PC-9 (cell line): Measurements from ENCODE around the gene DSC1. TPM values are rescaled to one million over a fixed set of nuclear protein-coding genes. Genes with fewer than 3 reads are reported as not detected.

Source experiments
- BruUV-seq: library from RNA; stranded (reverse); fragments of 400-500 nt; replicated peaks from 2 replicates; lab custom pipeline; 2021; lab: Mats Ljungman, UMichigan
- CTCF ChIA-PET: fragments of 300-600 bp; sonication (Branson Sonifier 250); formaldehyde crosslinking; loops from one replicate; lab custom pipeline; 2022; ENCODE audit warnings: antibody characterized with exemption; lab: Charles Lee
- POLR2A ChIA-PET: fragments of 300-600 bp; sonication (Branson Sonifier 250); formaldehyde crosslinking; loops from one replicate; lab custom pipeline; 2022; ENCODE audit warnings: antibody characterized with exemption; ENCODE audit not compliant: unreplicated experiment; lab: Charles Lee
- DNase-seq, 2 experiments: peaks; one replicate each; pipeline versions ENCODE4 v3.0.0 to v3.0.0-alpha.2; 2015 to 2022; ENCODE audit warnings: mixed read lengths in 1 of 2
- H2AFZ ChIP-seq: fragments of 200-600 bp; sonication (generic); 2 replicates; pipeline ENCODE4 v1.8.1; 2017; ENCODE audit warnings: antibody characterized with exemption
- H3F3A ChIP-seq: fragments of 200-600 bp; sonication (generic); 2 replicates; pipeline ENCODE4 v1.8.1; 2017; ENCODE audit warnings: antibody characterized with exemption, mild to moderate bottlenecking, low read depth; ENCODE audit not compliant: insufficient read depth
- H3K27ac ChIP-seq: fragments of 200-600 bp; sonication (generic); 2 replicates; pipeline ENCODE4 v1.6.1; 2016; ENCODE audit warnings: mixed run types
- H3K27me3 ChIP-seq: fragments of 200-600 bp; sonication (generic); 2 replicates; pipeline ENCODE4 v1.6.1; 2016; ENCODE audit warnings: low read depth, mixed run types; ENCODE audit not compliant: insufficient read depth
- H3K36me3 ChIP-seq: fragments of 200-600 bp; sonication (generic); 2 replicates; pipeline ENCODE4 v1.6.1; 2016; ENCODE audit warnings: low read depth, mixed run types
- H3K4me1 ChIP-seq: fragments of 200-600 bp; sonication (generic); replicated peaks from 2 replicates; pipeline ENCODE4 v1.6.1; 2016; ENCODE audit warnings: mixed run types; ENCODE audit not compliant: insufficient read depth
- H3K4me2 ChIP-seq: fragments of 200-600 bp; sonication (generic); 2 replicates; pipeline ENCODE4 v1.6.1; 2017; ENCODE audit warnings: mixed run types
- H3K4me3 ChIP-seq: fragments of 200-600 bp; sonication (generic); 2 replicates; pipeline ENCODE4 v1.6.1; 2016; ENCODE audit warnings: mixed run types
- H3K79me2 ChIP-seq: fragments of 200-600 bp; sonication (generic); 2 replicates; pipeline ENCODE4 v1.6.1; 2017; ENCODE audit warnings: low read depth, mixed run types
- H3K9me2 ChIP-seq: fragments of 200-600 bp; sonication (generic); 2 replicates; pipeline ENCODE4 v1.8.1; 2017; ENCODE audit warnings: mild to moderate bottlenecking; ENCODE audit not compliant: insufficient read depth
- H3K9me3 ChIP-seq: fragments of 200-600 bp; sonication (generic); 2 replicates; pipeline ENCODE4 v1.8.1; 2016; ENCODE audit warnings: low read depth; ENCODE audit not compliant: insufficient read depth
- H4K20me1 ChIP-seq: fragments of 200-600 bp; sonication (generic); 2 replicates; pipeline ENCODE4 v1.8.1; 2017; ENCODE audit not compliant: insufficient read depth
- CTCF ChIP-seq: fragments of 200-600 bp; sonication (generic); conservative IDR thresholded peaks from 2 replicates; pipeline ENCODE4 v1.6.1; 2017; ENCODE audit warnings: mixed run types, antibody characterized with exemption, mild to moderate bottlenecking, moderate library complexity
- EZH2 ChIP-seq: fragments of 200-600 bp; sonication (generic); IDR thresholded peaks from 2 replicates; pipeline ENCODE4 v1.8.0; 2017; ENCODE audit warnings: antibody characterized with exemption, low read depth
- intact Hi-C: fragments of 100-400 bp; cut with micrococcal nuclease; formaldehyde crosslinking; loops from one replicate; pipeline ENCODE4 v1.10.0; 2022; ENCODE audit not compliant: unreplicated experiment
- total RNA-seq: library from RNA; stranded (reverse); gene quantifications from 2 replicates; pipeline ENCODE4 v1.2.3, GENCODE V29; 2021

DSC1 gene
- total RNA-seq, 1 experiment from 2014 or later: 0.09 TPM

GRCh38 chr18:31105733-31106132 lies 56.9 kb downstream of the DSC1 start:
- intact Hi-C loops: no loop called here
- H3F3A ChIP-seq: peaks cover 14% of the 10 kb centered on the region; the same call in 1 of the 2 replicates
- BruUV-seq: no TSS peak

GRCh38 chr18:31104444-31104843 lies 58.2 kb downstream of the DSC1 start:
- H3K27ac ChIP-seq: no peak overlapping the region
- H3K4me1 ChIP-seq: peaks cover 35% of the 10 kb centered on the region
- intact Hi-C loops: loop anchor here (5.0 kb wide), 3 partner anchors 53 to 408 kb away; no protein-coding TSS in a partner anchor
- H3K4me3 ChIP-seq: no peak overlapping the region
- H3K36me3 ChIP-seq: no peaks in the 10 kb centered on the region
- H3K79me2 ChIP-seq: 0 out of 2 replicates have a peak, but pooled peaks cover 12% of the 10 kb centered on the region
- no peak for TF ChIP-seq EZH2
- no peak for TF ChIP-seq CTCF
- ChIA-PET POLR2A (no interaction called here), CTCF (no interaction called here)
- no peak for DNase-seq
- no peak overlapping the region for H3K4me2 ChIP-seq
- H3K27me3 ChIP-seq: no peaks in the 10 kb centered on the region
- H3K9me2 ChIP-seq: no peaks in the 10 kb centered on the region
- no peaks in the 10 kb centered on the region for H4K20me1 ChIP-seq
- no peaks in the 10 kb centered on the region for H3K9me3 ChIP-seq
- H2AFZ ChIP-seq: no peak overlapping the region
- peaks cover 14% of the 10 kb centered on the region; the same call in 1 of the 2 replicates for H3F3A ChIP-seq
- BruUV-seq: no TSS peak

More at GRCh38 chr18:31105733-31106132, 56.9 kb downstream of the DSC1 start:
- no peaks in the 10 kb centered on the region for H3K36me3 ChIP-seq
- no peaks in the 10 kb centered on the region for H3K79me2 ChIP-seq
- H3K4me2 ChIP-seq: no peak overlapping the region
- no peak overlapping the region for H3K4me3 ChIP-seq
- H3K4me1 ChIP-seq: peaks cover 22% of the 10 kb centered on the region
- H3K27ac ChIP-seq: no peak overlapping the region
- no peak overlapping the region for H2AFZ ChIP-seq
- DNase-seq: no peak
- no peaks in the 10 kb centered on the region for H4K20me1 ChIP-seq
- CTCF ChIA-PET: no interaction called here
- TF ChIP-seq EZH2: no peak
- TF ChIP-seq CTCF: no peak
- H3K9me3 ChIP-seq: no peaks in the 10 kb centered on the region
- no peaks in the 10 kb centered on the region for H3K9me2 ChIP-seq
- H3K27me3 ChIP-seq: no peaks in the 10 kb centered on the region
- POLR2A ChIA-PET: no interaction called here

GRCh38 chr18:31103423-31103822 lies 59.2 kb downstream of the DSC1 start:
- H3K4me3 ChIP-seq: no peak overlapping the region
- peak overlapping the region; percentile 79 for H3K4me2 ChIP-seq
- ChIA-PET CTCF (no interaction called here), POLR2A (no interaction called here)
- 0 out of 2 replicates have a peak, but pooled peaks cover 16% of the 10 kb centered on the region for H3K79me2 ChIP-seq
- H3K9me3 ChIP-seq: no peaks in the 10 kb centered on the region
- TF ChIP-seq CTCF (no peak), EZH2 (no peak)
- no peaks in the 10 kb centered on the region for H3K9me2 ChIP-seq
- H2AFZ ChIP-seq: no peak overlapping the region
- BruUV-seq: no TSS peak
- peaks cover 14% of the 10 kb centered on the region; the same call in 1 of the 2 replicates for H3F3A ChIP-seq
- H4K20me1 ChIP-seq: no peaks in the 10 kb centered on the region
- intact Hi-C loops: loop anchor here (5.0 kb wide), 3 partner anchors 54 to 409 kb away; no protein-coding TSS in a partner anchor
- DNase-seq: peak in 1 of 2 experiments; percentile 42
- peak overlapping the region; percentile 75 for H3K27ac ChIP-seq
- H3K4me1 ChIP-seq: peaks cover 45% of the 10 kb centered on the region
- no peaks in the 10 kb centered on the region for H3K27me3 ChIP-seq
- no peaks in the 10 kb centered on the region for H3K36me3 ChIP-seq
